ENCODE results near the gene RIMBP2.
"Not testable (repeated sequence)": the region's sequence is repeated elsewhere in the genome, so short reads cannot be mapped to it uniquely, and the experiment has no call there.

The RIMBP2 gene

DNA sequence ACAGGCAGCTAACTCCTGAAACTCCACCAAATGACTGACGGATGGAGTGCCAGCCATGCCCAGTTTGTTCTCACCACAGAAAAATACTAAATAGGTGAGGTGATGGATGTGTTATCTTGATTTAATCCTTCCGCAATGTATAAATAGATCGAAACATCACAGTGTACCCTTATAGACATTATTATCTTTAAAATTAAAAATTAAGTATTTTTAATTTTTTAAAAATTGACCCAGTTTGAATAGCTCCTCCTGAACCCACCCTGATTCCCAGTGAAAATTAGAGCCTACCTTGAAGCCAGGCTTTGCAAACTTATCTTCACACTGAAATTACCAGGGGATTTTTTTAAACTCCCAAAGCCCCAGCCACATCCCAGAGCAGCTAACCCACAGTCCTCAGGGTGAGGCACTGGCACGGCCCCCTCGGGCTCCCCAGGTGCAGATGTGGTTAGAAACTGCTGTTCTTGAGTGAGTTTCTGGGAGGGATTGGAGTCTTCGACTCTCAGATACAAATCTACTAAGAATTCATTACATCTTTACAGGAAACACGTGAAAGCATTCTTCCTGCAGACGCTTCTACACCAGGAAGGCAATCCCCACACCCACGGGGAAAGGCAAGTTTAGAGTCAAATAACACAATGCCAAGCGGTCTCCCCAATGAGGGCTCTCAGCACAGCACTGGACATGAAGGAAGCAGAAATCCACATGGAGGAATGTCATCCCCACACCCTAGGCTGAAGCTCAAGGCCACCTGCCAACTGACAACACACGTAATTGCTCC is 126.4 kb downstream of the RIMBP2 start:
- DNase-seq: no peak

DNA sequence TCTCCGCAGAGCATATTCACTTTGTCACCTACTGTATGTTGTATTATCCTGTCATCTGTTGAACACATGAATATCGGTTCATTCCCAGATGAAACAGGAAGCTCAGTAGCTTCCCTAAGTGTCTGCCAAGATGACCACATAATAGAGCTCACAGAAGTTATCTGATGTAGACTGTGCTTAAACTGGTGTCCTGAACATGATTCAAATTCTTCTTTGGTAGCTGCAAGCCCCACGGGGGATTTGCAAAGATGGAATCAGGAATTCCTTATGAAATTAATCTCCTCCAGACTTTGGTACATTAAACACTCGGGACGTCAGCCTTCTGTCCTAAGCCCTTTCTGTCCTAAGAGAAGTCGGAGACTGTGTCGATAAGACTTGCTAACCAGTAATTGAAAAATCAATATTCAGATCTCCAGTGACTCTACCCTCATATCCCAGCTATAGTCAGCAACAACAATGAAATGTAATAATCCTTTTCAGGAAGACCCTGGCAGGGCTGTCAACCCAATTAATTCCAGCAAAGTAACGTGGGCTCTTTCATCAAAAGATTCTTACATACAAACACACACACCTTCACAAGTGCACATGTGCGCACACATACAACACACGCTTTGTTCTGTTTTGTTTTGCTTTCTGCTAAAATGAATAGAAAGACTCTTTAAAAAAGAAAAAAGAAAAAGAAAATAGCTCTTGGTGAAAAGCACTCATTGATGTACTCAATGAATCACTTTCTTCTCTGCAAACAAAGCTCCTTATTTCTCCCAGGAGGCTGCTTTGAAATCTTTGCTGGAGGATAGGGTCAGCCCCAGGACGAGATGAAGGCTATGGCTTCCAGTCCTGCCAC is 127.2 kb downstream of the RIMBP2 start:
- DNase-seq: no peak

DNA sequence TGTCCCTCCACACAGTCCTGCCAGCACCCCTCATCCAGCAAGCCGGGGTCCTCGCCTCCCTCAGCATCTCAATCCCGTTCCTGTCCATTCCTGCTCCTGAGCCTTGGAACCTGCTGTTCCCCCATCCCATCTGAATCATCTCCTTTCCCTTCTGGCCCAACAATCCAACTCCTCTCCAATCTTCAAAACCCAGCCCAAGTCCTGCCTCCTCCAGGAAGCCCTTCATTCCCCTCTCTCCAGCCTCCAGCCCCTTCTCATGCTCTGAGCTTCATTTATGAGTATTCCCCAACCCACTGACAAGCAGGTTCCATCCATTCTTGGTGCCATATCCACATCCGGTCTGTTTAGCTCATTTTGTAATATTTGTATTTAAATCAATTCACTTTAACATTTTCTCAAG is 128.1 kb downstream of the RIMBP2 start:
- DNase-seq: no peak

DNA sequence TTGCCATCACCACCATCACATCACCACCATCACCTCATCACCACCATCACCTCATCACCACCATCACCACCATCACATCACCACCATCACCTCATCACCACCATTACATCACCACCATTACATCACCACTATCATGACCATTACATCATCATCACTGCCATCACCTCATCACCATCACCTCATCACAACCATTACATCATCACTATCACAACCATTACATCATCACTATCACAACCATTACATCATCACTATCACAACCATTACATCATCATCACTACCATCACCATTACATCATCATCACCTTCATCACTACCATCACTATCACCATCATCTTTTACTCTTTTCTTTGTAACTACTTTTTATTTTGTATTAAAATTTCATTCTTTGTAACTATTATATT is 131.6 kb downstream of the RIMBP2 start:
- DNase-seq: not testable (repeated sequence)

DNA sequence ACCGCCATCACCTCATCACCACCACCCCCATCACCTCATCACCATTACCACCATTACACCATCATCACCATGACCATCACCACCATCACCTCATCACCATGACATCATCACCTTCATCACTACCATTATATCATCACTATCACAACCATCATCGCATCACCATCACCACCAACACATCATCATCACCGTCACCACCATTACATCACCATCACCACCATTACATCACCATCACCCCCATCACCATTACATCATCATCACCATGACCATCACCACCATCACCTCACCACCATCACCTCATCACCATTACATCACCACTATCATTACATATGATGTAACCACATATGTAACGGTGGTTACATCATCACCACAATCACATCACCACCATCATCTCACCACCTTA is 132.3 kb downstream of the RIMBP2 start:
- no peak for DNase-seq

DNA sequence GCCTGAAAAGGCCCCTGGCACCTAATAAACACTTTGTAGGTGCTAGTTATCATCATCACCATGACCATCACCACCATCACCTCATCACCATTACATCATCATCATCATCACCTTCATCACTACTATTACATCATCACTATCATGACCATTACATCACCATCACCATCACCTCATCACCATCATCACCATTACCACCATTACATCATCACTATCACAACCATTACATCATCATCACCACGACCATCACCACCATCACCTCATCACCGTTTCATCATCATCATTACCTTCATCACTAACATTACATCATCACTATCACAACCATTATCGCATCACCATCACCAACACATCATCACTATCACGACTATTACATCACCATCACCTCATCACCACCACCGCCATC is 132.8 kb downstream of the RIMBP2 start:
- DNase-seq: no peak

DNA sequence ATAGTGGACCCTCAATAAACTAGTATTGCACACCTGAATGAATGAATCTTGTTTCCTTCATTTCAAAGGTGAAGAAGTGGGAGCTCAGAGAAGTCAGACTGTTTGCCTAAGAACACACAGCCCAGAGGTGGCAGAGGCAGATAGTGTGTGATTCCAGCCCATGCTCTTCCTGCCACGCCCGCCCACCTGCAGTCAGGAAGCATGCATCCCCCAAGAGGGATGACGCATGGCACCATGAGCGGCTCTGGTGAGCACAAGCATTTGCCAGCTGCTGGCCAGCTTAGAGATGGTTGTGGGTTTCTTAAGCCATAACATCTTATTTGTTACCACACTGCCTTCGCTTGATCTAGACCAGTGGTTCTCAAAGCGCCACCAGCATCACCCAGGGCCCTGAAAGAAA is 133.8 kb downstream of the RIMBP2 start:
- no peak for DNase-seq

DNA sequence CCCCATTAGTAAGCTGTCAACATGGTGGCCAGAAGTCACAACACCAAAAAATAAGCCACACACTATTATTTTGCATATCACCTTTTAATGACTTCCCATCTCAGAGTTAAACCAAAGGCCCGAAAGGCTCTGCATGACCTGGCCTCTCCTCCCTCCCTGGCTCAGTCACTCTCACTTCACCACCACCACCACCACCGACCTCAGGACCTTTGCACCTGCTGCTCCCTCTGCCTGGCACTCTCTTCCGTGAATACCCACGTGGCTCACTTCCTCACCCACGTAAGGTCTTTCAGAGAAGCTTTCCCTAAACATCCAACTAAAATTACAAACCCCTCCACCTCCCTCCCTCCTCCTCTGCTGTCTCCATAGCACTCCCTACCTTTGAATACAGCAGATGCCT is 134.3 kb downstream of the RIMBP2 start:
- no peak for DNase-seq

DNA sequence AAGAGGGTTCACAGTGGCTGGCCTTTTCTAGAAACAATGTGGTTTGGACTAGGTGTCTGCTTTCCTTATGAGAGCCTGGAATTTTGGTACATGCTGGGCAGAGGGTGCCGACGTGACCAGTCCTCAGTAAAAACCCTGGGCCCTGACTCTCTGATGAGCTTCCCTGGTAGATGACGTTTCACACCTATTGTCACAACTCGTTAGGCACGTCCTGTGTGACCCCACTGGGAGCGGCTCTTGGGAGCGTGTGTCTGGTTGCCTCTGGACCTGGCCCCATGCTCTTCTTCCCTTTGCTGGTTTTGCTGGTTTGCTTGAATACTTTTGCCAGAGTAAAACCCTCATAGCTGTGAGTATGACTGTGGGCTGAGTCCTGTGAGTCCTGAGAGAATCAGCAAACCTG is 136.9 kb downstream of the RIMBP2 start:
- no peak for DNase-seq

DNA sequence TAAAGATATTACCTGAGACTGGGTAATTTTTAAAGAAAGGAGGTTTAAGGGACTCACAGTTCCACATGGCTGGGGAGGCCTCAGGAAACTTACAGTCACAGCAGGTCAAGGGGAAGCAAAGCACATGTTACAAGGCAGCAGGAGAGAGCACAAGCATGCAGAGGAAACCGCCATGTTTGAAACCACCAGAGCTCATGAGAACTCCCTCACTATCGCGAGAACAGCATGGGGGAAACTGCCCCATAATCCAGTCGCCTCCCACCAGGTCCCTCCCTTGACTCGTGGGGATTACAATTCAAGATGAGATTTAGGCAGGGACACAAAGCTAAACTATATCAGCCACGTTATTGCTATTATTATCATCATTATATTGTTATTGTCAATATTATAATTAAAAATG is 138.7 kb downstream of the RIMBP2 start:
- DNase-seq: no peak

DNA sequence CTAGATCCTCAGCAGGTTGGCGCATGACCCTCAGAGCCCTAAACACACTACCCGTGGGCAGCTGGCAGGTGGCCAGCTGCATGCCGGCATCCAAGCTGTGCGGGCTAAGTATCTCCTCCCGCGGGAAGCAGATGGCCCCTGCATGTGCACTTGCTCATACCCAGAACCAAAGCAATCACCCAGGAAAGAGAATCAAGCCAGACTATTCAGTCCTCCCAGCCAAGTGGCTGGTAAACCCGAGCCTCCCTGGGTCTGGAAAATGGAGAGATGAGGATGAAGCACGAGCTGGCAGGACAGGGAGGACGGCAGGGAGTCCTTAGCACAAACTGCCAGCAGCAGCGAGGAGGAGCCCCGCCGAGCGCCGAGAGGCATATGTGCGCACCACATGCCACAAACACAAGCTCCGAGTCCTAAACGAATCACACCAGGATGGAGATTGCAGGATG is 139.7 kb downstream of the RIMBP2 start:
- DNase-seq: no peak

DNA sequence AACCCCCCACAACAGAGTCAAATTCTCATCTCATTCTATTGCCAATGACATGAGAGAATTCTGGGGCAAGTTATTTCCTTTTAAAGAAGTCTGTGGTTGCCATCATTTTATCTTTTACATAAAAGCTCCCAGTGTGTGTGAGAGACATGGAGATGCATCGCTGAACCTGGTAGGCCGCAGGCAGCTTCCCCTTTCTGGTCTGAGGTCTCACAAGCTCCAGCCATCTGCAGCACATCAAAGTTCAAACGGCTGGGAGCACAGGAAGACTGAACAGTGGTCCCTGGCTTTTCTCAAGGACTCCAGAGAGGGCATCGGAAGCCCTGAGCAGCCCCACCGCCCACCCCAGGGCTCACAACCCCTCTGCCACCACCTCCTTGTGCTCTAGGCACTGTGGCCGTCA is 141.7 kb downstream of the RIMBP2 start:
- DNase-seq: no peak

DNA sequence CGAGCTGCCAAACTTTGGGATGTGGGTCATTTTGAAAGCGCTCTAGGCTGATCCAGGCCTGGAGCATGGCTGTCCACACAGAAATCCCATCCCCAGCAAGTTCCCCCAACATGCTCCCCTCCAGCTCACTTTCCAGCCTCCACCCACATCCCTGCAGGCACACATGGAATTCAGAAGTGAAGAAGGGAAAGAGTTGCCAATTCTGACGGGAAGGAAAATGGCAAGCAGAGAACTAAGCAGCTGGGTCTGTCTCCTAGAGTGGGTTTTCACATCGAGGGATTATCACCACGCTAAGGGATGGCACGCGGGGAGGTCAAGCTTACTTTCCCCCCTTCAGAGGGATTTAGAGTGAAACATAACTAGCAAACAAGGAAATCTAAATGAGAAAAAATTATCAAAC is 142.3 kb downstream of the RIMBP2 start:
- DNase-seq: no peak

DNA sequence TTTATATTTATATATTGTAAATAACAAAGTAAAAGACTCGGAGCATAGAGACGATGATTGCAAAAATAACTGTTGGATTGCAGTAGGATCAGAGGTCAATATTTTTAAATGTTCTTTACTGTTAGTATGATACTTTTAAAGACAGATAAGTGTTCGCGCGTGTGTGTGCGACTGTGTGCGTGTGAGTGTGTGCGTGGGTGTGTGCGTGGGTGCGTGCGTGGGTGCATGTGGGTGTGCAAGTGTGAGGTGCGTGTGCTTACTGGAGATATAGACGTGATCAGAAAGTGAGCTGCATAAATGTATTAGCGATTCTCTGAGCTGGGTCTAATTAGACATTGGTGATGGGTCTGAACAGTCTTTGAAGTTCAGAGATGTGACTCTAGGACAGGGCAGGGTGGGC is 142.9 kb downstream of the RIMBP2 start:
- DNase-seq: no peak

DNA sequence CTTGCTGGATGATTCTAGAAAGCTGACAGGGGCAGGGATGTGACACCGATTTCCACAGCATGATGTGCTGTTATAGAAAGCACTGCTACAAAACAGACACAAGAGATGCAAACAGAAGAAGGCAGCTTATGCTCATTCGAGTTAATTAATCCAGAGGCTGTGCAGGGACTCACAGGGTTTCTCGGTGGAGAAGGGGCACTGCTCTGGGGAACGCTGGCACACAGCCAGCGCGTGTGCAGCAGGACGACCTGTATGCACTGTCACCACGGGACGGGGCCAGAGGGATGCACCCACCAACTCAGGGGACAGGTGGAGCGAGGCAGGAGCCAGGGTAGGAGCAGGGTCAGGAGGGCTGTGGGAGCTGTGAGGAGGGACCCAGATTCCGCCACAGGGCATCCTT is 143.5 kb downstream of the RIMBP2 start:
- DNase-seq: no peak

DNA sequence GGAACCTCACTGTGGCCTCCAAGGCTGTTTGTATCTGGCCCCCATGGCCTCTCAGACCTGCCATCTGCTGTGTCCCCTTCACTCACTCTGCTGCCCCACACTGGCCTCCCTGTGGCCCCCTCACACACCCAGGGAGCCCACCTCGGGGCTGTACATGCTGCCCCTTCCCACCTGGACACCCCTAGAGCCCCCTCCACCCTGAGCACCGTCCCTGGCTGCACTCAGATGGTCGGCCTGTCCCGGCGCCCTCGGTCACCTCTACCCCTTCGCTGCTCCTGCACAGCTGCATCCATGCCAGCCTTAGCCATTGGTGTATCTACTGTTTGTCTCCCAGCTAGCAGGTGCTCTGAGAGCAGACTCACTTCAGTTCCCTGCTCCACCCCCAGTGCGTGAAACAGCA is 144.4 kb downstream of the RIMBP2 start:
- no peak for DNase-seq

DNA sequence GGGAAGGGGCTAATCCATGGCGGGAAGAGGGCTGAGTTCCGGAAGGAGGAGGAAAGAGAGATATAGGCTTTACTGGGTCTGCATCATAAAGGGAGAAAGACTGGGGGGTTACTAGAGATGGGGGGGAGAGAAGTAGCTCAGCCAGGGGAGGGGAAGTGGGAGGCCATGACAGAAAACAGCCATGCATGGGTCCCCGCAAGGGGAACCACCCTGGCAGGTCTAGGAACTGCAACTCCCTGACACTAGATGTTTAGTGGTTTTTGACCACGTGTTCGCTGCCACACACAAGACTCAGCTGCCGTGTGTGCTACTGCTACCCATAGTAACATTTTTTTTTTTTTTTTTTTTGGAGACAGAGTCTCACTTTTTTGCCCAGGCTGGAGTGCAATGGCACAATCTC is 145.0 kb downstream of the RIMBP2 start:
- no peak for DNase-seq

DNA sequence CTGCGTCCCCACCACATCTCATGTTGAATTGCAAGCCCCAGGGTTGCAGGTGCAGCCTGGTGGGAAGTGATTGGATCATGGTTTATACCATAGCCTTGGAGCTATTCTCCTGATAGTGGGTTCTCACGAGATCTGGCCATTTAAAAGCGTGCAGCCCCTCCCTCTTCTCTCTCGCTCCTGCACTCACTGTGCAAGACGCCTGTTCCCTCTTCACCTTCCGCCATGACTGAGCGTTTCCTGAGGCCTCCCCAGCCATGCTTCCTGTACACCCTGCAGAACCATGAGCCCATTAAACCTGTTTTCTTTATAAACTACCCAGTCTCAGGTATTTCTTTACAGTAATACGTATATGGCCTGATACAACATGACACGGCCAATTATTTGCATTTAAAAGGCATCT is 146.6 kb downstream of the RIMBP2 start:
- DNase-seq: no peak

DNA sequence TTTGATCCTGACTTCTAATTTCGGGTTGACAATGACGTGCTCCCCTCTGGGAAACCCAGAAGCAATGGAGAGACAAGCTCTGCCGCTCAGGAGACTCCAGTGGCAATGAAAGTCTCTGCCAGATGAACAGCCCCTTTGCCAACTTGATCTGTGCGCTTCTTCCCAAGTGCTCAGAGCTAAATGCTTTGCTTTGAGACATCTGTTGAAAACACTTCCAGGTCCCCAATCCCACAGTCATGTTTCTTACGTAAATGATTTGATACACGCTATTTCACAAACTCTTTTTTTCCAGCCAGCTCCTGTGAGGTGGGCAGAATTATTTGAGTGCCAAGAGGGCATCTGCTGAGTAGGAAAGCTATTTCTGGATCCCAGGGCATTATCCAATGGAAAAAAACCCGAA is 147.6 kb downstream of the RIMBP2 start:
- no peak for DNase-seq

DNA sequence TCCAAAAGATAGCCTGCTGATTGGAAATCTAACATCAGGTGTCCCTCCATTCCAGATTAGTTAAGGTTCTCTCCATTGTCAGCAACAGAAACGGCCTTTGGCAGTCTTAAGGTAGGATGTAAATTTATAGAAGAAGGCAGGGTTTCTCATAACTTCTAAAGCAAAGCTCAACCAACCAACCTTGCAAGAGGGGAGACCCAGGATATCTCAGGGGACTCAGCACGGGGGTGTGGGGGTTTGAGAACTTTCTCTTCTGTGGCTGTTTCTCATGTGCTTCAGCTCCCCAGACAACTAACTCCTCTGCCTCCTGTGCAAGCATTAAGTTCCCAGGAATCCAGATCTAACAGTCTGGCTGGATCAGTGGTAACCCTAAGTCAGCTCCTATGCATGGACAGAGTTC is 148.1 kb downstream of the RIMBP2 start:
- DNase-seq: no peak

DNA sequence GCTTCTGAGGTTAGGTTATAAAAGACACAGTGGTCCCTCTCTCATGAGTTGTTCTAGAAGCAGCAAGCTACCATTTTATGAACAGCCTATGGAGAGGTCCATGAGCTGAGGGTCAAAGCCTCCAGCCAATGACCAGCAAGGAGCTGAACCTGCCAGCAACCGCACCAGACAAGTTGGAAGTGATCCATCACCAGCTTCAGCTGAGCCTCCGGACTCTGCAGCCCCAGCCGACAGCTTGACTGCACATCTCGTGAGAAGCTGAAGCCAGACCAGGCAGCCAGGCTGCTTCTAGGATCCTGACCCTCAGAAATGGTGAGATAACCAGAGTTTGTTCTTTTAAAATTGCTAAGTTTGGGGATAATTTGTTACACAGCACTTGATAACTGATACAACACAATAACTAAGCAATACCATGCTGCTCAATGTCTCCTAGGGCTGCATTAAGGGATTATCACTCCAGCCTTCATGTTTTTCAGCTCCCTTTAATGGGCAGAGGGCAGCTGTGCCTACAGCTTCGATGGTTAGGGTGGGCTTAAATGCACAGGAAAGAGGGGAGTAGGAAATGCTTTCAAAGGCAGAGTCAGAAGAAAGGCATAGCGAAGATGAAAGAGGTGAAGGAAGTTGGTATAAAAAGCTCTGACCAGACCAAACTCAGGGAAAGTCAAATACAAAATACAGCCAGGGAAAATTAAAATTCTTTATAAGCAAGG is 149.5 kb downstream of the RIMBP2 start:
- DNase-seq: no peak

DNA sequence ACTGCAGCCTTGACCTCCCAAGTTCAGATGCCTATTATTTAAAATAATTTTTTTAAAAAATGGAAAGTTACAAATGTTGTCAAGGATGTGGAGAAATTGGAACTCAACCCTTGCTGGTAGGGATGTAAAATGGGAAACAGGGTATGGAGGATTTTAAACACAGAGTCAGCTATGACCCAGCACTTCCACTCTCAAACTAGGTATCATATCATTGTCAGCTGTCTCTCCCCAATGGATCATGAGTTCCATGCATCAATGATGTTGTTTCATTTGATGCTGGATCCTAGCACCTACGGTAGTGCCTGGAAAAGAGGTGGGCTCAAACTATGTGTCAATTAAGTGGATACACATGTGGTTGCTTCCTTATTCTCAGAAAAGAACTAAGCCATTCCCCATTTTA is 150.9 kb downstream of the RIMBP2 start:
- no peak for DNase-seq

DNA sequence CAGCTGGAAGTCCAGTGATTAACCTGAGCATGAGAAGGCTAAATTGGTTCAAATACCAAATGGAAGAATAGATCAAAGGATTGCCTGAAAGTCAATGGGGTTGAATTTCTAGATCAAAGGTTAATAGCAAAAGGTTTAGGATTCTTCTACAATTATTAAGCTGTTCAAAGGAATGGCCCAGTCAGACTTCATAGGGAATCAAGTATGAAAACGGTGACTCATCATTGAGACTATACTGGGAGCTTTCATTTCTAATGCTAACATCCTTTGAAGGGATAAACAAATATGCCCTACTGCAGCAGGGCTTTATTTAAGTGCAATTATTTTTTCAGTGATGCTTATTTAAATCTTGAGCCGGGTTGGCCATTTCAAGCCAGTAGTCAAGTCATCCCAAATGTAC is 152.8 kb downstream of the RIMBP2 start:
- no peak for DNase-seq

DNA sequence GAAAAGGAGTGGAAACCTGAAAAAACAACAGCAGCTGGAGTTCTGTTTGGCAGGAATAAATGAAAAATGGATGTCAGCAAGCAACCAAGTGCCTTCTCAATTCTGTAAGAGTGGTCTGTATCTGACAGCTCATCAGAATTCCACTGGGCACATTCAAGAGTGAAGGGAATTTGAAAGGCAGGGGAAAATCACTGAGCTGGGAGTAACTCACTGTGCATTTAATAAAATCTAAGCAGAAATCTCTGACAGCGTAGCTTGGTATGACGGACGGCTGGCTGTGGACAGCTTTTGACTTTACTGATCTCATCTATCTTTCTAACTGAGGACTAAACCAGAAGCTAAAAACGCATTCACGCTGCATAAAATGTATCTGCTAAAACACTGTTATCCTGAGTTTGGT is 153.4 kb downstream of the RIMBP2 start:
- DNase-seq: no peak

Measured in GDM1 (cell line).